NCI-H1092 treated with DMSO at 0.1 percent for 48 hours (cell line): ENCODE data around the gene ZC2HC1B.
A peak's percentile ranks its signal among the peaks of the same experiment; 100 is the strongest.
"Not testable (repeated sequence)": the region's sequence is repeated elsewhere in the genome, so short reads cannot be mapped to it uniquely, and the experiment has no call there.

Experiments
- DNase-seq: peaks from one replicate; lab custom pipeline; 2025; lab: John Stamatoyannopoulos, UW

The ZC2HC1B gene, protein sequence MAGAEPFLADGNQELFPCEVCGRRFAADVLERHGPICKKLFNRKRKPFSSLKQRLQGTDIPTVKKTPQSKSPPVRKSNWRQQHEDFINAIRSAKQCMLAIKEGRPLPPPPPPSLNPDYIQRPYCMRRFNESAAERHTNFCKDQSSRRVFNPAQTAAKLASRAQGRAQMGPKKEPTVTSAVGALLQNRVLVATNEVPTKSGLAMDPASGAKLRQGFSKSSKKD

DNA sequence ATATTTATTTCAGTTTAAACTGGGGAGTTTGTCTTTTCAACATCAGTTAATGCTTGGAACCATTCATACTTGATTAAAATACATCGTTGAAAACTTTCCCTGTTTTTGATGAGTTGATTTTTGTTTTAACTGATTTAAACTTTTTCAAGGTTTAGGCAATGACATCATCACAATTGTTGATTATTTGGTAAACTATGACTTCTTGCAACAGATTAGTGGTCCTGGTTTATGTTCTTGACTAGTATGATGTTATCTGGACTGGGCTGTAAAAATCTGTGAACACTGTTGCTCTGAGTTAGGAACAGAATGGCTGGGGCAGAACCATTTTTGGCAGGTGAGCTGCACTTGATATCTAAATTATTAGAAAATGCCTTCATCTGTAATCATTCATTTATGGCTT is at the start of gene ZC2HC1B:
Gene ZC2HC1B (plus strand): TSS at position 241 of the 400 bp plus-strand sequence. CDS start 66 bp downstream, at position 307.
- no peak for DNase-seq

DNA sequence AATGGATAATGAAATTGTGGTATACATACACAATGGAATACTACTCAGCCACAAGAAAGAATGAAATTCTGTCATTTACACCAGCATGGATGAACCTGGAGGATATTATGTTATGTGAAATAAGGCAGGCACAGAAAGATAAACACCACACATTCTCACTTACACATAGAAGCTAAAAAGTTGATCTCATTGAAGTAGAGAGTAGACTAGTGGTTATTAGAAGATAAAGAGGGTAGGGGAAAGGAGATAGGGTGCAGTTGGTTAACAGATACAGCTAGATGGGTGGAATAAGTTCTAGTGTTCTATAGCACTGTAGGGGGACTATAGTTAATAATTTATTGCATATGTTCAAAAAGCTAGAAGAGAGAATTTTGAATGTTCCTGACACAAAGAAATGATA is 46.7 kb upstream of the ZC2HC1B start:
- DNase-seq, result no peak

DNA sequence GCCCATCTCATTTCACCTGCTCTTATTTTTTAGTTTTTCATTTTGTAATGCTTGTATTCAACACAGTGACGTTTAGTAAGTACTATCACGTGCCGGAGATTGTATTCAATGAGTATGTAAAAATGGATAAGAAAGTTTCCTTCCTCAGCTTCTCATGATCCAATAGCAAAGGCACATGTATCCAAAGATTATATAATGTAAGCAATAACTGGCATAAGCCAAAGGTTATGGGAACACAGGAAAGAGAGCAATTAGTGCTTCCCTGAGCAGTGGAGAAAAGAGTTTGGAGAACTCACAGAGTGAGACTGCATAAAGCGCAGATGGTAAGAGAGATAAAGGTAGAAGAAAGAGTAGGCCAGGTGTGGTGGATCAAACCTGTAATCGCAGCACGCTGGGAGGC is 42.9 kb upstream of the ZC2HC1B start:
- DNase-seq, result no peak

DNA sequence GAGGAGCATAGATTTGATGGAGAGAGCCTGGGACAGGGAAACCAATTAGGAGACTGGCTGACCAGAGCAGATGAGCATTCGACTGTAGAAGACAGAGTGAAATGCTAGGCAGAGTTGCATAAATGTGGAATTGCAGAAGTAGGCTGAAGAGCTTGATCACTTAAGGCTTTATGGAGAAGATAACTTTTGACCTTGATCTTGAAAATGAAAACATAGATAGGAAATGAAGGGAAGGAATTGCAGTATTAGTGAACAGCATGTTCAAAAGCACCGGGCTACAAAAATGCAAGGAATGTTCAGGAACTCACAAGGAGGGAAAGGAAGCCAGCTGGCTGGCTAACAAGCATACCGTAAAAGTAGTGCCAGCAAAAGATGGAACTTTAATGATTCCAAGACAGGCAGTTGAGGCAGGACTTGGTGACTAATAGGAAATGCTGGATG is 41.7 kb upstream of the ZC2HC1B start:
- DNase-seq, result no peak

DNA sequence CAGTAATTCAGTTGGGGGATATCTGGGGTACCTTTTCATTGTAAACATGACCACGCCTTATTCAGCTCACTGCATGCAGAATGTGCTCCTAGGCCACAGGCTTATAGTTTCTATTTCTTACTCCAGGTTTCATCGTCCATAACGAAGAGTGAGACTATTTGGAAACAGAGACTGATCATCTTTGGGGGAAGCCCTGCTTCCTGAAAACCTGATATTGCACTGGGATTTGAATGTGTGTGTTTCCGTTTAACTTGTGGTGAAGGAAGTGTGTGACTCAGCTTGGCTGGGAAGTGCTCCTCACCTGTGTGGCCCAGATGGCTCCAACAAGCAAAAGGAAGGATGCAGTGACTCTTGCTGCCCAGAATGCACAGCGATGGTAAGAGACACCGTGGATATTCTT is 40.7 kb upstream of the ZC2HC1B start:
- no peak for DNase-seq

DNA sequence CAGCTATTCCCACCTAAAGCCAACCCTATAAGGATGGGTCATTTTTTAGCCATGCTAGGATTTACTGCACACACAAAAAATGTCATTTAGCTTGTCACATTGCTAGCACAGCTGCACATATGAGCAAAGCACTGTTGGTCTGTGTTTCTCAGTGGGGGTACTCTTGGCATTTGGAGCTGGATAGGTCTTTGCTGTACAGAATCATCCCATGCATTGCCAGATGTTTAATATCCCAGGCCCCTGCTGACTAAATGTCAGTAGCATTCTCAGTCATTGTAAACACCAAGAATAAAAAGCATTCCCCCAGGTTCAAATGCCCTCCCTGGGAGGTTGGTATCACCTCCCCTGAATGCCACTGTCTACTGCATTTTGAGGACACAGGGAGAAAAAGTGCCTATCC is 35.7 kb upstream of the ZC2HC1B start:
- no peak for DNase-seq

DNA sequence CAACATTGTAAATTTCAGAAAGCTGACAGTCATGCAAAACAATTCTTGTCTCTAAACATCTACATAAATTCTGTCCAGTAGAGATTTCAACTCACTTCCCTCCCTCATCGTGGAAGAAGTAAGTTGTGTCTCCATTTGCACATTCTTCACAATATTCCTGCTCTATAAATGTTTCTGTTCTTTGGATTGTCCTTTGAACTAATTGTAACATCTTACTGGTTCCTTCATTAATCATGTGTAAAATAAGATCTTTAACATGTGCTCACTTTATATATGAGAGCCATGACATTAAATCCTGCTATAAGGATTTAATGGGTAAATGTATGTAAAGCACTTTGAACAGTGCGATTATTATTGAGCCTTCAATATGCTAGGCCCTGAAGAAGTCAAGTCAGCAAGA is 28.1 kb upstream of the ZC2HC1B start:
- no peak for DNase-seq

DNA sequence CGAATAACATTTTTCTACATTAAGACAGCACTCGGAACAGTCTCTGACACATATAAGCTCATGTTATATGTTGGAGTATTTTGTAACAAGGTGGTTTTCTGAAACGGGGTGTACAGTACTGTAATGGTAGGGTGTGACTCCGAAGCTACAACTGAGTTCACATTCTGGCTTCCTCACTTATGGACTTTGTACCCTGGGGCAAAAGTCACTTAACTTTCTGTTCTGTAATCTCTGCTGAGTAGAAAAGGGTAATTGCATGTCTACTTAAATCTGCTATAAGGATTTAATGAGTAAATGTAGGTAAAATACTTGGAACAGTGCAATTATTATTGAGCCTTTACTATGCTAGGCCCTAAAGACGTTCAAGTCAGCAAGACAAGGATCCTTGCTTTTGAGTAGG is 25.9 kb upstream of the ZC2HC1B start:
- no peak for DNase-seq

DNA sequence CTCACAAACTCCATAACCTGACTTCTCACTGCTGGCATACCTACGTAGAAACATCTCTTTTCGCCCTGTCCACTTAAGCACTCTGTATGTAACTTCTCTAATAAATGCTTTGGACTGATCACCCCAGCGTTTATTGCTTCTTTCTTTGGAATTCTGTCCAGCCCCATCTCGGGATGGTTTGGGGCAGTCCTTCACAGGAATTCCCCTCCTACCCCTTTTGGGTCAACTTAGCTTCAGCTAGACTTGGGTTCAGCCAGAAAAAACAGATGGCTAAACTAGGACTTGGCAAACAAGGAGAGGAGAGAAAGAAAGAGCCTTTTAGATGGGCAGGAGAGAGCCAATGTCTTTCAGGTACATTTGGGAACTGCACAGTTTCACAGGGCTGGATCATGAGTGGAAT is 25.1 kb upstream of the ZC2HC1B start:
- DNase-seq, result no peak

DNA sequence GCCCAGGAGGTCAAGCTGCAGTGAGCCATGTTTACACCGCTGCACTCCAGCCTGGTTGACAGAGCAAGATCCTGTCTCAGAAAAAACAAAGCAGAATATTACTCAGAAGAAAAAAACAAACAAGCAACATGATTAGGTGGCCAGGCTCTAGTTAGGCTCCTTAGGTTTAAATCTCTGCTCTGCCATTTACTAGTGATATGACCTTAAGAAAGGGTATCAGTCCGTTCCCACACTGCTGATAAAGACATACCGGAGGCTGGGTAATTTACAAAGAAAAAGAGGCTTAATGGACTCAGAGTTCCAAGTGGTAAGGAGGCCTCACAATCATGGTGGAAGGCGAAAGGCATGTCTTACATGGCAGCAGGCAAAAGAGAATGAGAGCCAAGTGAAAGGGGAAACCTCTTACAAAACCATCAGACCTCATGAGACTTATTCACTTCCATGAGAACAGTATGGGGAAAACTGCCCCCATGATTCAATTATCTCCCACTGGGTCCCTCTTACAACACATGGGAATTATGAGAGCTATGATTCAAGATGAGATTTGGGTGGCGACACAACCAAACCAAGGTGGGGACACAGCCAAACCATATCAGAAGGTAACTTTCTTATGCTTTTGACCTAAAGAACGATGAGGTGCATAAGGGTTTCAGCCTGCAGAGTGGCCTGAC is 23.5 kb upstream of the ZC2HC1B start:
- no peak for DNase-seq

DNA sequence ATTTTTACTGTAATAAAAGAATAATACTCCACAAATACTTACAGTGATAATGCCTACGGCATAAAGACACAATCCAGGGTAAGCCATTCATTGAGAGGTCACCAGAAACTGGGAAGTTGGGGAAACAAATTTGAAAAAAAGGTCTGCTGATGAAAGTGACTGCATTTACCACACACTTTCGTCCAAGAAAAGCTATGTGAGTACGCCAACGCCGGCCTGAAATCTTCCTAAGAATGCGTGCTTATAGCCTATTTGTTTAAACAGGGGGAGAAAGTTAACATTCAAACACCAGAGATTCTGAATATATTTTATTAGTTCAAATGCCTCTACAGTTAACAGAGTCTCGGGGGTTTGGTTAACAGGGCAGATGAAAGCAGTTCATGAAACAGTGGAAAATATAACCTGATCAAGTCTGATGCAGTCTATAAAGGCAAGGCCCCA is 21.8 kb upstream of the ZC2HC1B start:
- DNase-seq, result no peak

DNA sequence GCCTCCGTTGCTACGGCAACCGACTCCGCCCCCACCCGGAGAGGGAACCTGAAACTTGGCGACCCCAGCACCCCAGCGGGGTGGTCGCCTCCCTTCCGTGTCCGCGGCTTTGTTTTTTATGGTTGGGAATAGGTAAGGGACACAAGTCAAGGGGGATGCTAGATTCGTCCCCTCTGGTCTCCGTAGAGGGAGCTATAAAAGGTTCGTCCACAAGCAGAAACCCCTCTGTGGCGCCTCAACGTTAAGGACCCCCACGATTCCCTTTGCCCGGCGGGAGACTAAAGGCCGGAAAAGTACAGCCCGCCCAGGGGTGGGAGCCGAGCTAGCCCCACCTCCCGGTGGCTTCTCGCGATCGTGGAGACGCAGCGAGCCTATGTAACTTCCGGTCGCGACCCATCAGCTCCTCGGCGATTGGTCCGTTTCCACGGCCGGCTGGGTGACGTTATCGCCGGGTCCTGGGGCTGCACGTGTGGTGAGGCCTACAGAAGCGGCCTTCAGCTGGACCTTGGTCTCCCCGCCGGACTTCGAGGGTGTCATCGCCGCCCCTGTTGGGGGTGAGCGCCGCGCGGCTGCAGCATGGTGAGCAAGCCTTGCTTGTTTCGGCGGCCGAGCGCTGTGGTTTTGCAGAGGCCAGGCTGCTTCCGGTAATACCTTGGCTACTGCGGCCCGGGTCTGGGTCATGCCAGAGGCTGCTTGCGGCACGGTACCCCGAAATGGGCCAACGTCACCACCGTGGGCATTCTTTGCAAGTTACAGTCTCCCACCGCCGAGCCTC is 21.2 kb upstream of the ZC2HC1B start, which contains the start of gene LTV1:
Gene LTV1 (plus strand): TSS at position 437 of the 775 bp plus-strand sequence. CDS start 140 bp downstream, at position 577.
- DNase-seq, result peak; percentile 92

DNA sequence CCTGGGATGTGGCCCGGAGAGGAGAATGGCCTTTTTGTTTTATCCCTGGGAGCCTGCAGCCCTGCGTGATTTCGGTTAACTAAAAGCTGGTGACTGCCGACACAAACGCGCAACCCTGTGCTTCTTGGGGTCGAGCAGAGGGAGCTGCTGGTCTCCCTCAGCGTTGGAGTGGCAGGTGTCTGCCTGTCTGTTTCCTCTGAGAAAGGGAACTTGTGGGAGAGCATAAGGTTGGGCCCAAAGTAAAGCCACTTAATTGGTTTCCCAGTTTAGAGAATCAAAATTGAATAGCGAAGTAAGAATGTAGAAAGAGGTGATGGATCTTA is 20.6 kb upstream of the ZC2HC1B start:
- no peak for DNase-seq

DNA sequence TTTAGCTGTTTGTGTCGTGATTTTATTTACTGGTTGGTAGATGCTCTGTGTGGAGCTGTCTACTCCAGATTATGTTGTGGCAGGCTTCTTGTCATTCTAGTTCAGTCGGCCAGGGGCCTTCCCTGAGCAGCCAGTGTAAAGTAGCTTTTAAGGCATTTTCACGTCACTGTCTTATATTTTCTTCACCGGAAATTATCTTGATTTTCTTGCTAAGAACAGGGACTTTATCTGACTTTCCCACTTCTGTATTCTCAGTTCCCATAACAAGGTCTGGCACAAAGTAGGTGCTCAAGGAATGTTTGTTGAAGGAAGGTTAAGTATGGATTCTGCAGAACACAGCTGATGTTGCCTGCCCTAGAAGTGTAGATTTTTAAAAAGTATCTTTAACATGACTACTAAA is 20.3 kb upstream of the ZC2HC1B start:
- DNase-seq, result no peak

DNA sequence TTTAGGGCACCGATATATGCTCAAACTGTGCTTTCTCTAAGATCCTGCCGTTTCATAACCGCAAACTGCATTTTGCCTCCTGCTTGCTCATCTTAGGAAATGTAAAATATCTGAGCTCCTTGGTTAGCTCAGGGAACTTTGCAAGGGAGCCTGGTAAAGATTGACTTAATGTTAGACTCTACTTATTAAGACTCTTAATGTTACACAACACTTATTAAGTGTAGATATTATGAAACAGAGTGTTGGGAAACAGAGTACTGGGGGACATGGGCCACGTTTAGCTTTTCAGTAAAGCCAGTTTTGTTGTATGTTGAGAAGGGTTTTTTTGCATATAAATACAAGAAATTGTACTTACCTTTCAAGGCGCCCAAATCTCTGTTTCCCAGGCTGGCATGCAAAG is 19.2 kb upstream of the ZC2HC1B start:
- DNase-seq, result no peak

DNA sequence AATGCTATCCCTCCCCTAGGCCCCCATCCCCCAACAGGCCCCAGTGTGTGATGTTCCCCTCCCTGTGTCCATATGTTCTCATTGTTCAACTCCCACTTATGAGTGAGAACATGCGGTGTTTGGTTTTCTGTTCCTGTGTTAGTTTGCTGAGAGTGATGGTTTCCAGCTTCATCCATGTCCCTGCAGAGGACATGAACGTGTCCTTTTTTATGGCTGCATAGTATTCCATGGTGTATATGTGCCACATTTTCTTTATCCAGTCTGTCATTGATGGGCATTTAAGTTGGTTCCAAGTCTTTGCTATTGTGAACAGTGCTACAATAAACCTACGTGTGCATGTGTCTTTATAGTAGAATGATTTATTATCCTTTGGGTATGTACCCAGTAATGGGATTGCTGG is 12.6 kb upstream of the ZC2HC1B start:
- DNase-seq, result not testable (repeated sequence)

DNA sequence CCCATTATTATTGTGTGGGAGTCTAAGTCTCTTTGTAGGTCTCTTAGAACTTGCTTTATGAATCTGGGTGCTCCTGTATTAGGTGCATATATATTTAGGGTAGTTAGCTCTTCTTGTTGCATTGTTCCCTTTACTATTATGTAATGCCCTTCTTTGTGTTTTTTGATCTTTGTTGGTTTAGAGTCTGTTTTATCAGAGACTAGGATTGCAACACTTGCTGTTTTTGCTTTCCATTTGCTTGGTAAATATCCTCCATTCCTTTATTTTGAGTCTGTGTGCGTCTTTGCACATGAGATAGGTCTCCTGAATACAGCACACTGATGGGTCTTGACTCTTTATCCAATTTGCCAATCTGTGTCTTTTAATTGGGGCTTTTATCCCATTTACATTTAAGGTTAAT is 9.2 kb upstream of the ZC2HC1B start:
- DNase-seq, result not testable (repeated sequence)

DNA sequence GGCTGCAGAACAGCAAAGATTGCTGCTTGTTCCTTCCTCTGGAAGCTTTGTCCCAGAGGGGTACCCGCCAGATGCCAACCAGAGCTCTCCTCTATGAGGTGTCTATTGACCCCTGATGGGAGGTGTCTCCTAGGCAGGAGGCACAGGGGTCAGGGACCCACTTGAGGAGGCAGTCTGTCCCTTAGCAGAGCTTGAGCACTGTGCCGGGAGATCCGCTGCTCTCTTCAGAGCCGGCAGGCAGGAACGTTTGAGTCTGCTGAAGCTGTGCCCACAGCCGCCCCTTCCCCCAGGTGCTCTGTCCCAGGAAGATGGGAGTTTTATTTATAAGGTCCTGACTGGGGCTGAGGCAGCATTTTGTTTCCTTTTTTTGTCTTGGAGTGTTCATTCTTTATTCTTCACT is 7.5 kb upstream of the ZC2HC1B start:
- DNase-seq, result not testable (repeated sequence)

DNA sequence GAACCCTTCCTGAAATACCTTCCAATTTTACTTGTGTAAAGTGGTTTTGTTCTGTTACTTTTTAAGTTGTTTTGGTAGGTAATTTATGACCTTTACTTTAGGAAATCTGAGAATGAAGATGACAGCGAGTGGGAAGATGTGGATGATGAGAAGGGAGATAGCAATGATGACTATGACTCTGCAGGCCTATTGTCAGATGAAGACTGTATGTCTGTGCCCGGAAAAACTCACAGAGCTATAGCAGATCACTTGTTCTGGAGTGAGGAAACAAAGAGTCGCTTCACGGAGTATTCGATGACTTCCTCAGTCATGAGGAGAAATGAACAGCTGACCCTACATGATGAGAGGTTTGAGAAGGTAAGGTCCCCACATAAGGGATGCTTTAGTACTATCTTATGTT is 6.6 kb upstream of the ZC2HC1B start:
- no peak for DNase-seq

DNA sequence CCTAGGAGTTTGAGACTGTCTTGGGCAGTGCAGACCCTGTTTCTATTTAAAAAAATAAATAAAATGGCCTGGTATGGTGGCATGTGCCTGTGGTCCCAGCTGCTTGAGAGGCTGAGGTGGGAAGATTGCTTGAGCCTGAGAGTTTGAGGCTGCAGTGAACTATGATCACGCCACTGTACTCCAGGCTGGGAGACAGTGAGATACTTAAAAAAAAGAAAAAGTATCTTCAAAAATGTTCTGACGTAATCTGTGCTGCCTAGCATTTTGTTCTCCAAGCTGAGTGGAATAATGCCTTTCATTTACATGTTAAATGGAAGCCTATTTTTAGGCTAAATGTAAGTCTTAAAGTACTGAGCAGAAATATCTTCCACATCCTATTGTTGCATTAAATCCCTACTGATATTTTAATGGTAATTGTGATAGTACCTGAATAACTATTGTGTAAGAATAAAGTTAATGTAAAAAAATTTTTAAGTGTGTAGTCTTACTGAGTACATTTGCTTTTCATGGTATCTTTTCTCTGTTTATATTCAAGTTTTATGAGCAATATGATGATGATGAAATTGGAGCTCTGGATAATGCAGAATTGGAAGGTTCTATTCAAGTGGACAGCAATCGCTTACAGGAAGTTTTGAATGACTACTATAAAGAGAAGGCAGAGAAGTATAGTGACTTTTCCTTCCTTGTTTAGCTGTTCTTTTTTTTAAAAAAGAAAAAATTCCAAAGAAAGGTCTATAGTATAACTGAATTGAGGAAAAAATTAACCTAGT is 4.2 kb upstream of the ZC2HC1B start:
- DNase-seq, result no peak

DNA sequence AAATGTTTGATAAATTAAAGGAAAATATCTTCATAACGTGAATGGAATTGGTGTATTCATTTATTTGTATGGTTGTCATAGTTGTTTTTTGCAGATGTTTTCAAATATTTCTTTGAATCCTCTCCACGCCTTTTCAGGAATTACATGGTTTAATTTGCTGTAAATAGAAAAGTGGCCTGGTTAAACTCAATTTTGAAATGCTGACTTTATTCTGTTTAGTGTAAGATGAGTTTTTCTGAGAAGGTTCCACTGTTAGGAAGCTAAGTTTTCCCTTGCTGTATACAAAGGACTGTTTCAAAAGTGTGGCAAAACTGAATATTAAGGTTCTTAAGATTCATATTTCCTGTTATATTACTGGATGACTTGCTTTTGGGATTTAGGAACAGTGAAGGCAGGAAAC is 503 bp upstream of the ZC2HC1B start:
- no peak for DNase-seq

DNA sequence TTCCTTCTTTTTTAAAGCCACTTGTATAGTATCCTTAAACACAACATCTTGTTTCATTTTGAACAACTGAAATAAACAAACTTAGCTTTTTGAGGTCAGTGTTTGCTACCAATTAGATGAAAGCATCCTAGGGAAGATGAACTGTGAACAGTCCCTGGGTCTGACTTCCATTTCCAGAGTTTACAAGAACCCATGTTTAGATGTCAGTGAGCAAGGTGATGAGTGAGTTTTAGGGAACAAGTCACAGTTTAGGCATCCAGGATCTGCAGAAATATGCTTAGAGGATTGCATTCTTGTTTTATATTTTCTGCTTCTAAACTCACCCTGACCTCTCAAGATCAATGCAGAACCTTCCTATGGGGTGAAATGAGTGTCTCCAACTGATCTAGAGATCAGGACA is 3.0 kb downstream of the ZC2HC1B start:
- DNase-seq, result no peak
